Progenitor cell of endocrine pancreas (in vitro differentiated cells): ENCODE measurements around the gene ATF6. TPM values are rescaled to one million over a fixed set of nuclear protein-coding genes. Genes with fewer than 3 reads are reported as not detected.

Experiments used
- DNase-seq: peaks from one replicate; pipeline ENCODE4 v3.0.0; 2021; ENCODE audit warnings: low spot score; ENCODE audit not compliant: unreplicated experiment
- H3K27ac Mint-ChIP-seq: 2 replicates; pipeline ENCODE4 v1.8.0; 2021; ENCODE audit warnings: mild to moderate bottlenecking, moderate library complexity, mixed read lengths
- H3K27me3 Mint-ChIP-seq: 2 replicates; pipeline ENCODE4 v1.8.0; 2021; ENCODE audit warnings: mixed read lengths
- H3K36me3 Mint-ChIP-seq: 2 replicates; pipeline ENCODE4 v1.8.0; 2022; ENCODE audit warnings: mixed read lengths; ENCODE audit not compliant: insufficient read depth
- H3K4me1 Mint-ChIP-seq: 2 replicates; pipeline ENCODE4 v1.8.0; 2021; ENCODE audit warnings: low read depth, mixed read lengths
- H3K4me3 Mint-ChIP-seq: 2 replicates; pipeline ENCODE4 v1.8.0; 2021; ENCODE audit warnings: low read depth, mild to moderate bottlenecking, moderate library complexity, mixed read lengths
- H3K9me3 Mint-ChIP-seq: 2 replicates; pipeline ENCODE4 v1.8.0; 2021; ENCODE audit warnings: low read depth, mixed read lengths
- CTCF ChIP-seq: fragments of 200-600 bp; sonication (generic); IDR thresholded peaks from one replicate; pipeline ENCODE4 v1.5.0; 2021; ENCODE audit warnings: antibody characterized with exemption, mild to moderate bottlenecking; ENCODE audit not compliant: unreplicated experiment
- total RNA-seq: library from RNA; stranded (reverse); gene quantifications from 2 replicates; pipeline ENCODE4 v1.2.1, GENCODE V29; 2021

Gene ATF6
- total RNA-seq, 1 donor from 2014 or later, result 20.4 TPM

GRCh38 chr1:161736335-161736969, 29.7 kb upstream of the ATF6 start:
- H3K27me3 Mint-ChIP-seq, result peaks cover 23% of the 10 kb centered on the region
- no peak for TF ChIP-seq CTCF
- H3K4me1 Mint-ChIP-seq, result peaks cover 4% of the 10 kb centered on the region
- H3K4me3 Mint-ChIP-seq, result no peak overlapping the region
- DNase-seq, result no peak
- no peaks in the 10 kb centered on the region for H3K36me3 Mint-ChIP-seq
- H3K9me3 Mint-ChIP-seq, result no peaks in the 10 kb centered on the region
- H3K27ac Mint-ChIP-seq, result no peak overlapping the region

GRCh38 chr1:161737625-161738024, 28.5 kb upstream of the ATF6 start:
- Mint-ChIP-seq H3K27me3 (peaks cover 15% of the 10 kb centered on the region), H3K27ac (no peak overlapping the region), H3K4me3 (no peak overlapping the region), H3K9me3 (no peaks in the 10 kb centered on the region), H3K4me1 (no peaks in the 10 kb centered on the region), H3K36me3 (no peaks in the 10 kb centered on the region)
- TF ChIP-seq CTCF, result no peak
- DNase-seq, result no peak

GRCh38 chr1:161738627-161739287, 27.4 kb upstream of the ATF6 start:
- no peak for DNase-seq
- TF ChIP-seq CTCF, result peak; percentile 57
- Mint-ChIP-seq H3K27ac (no peak overlapping the region), H3K36me3 (no peaks in the 10 kb centered on the region), H3K4me1 (no peaks in the 10 kb centered on the region), H3K27me3 (peaks cover 13% of the 10 kb centered on the region), H3K4me3 (no peak overlapping the region), H3K9me3 (no peaks in the 10 kb centered on the region)

- Mint-ChIP-seq H3K9me3 (no peaks in the 10 kb centered on the region), H3K27me3 (peaks cover 15% of the 10 kb centered on the region), H3K36me3 (no peaks in the 10 kb centered on the region), H3K4me3 (no peak overlapping the region), H3K4me1 (peaks cover 1% of the 10 kb centered on the region), H3K27ac (no peak overlapping the region)
- TF ChIP-seq CTCF, result no peak
- no peak for DNase-seq
These were observed 26.1 kb upstream of the ATF6 start for GRCh38 chr1:161739865-161740566.

GRCh38 chr1:161740921-161741320, 25.2 kb upstream of the ATF6 start:
- H3K9me3 Mint-ChIP-seq, result no peaks in the 10 kb centered on the region
- no peak overlapping the region for H3K27ac Mint-ChIP-seq
- H3K4me3 Mint-ChIP-seq, result no peak overlapping the region
- peaks cover 1% of the 10 kb centered on the region for H3K4me1 Mint-ChIP-seq
- peaks cover 18% of the 10 kb centered on the region for H3K27me3 Mint-ChIP-seq
- DNase-seq, result no peak
- H3K36me3 Mint-ChIP-seq, result no peaks in the 10 kb centered on the region
- TF ChIP-seq CTCF, result no peak
